Osteoblast (primary cell): ENCODE data around the gene PNPLA7. TPM values are rescaled to one million over a fixed set of nuclear protein-coding genes. Genes with fewer than 3 reads are reported as not detected.
A peak's percentile ranks its signal among the peaks of the same experiment; 100 is the strongest.
"Not testable (repeated sequence)": the region's sequence is repeated elsewhere in the genome, so short reads cannot be mapped to it uniquely, and the experiment has no call there.

Source experiments
- DNase-seq: peaks from one replicate; pipeline ENCODE4 v3.0.0; 2011; ENCODE audit warnings: low spot score, mixed read lengths; ENCODE audit not compliant: insufficient read length; ENCODE audit errors: missing footprints
- H2AFZ ChIP-seq: 2 replicates; pipeline ENCODE4 v1.6.0; 2011; ENCODE audit warnings: mild to moderate bottlenecking, low read length
- H3K27ac ChIP-seq: 2 replicates; pipeline ENCODE4 v1.5.1; 2011; ENCODE audit warnings: mild to moderate bottlenecking, low read depth, low read length, moderate library complexity
- H3K27me3 ChIP-seq: 2 replicates; pipeline ENCODE4 v1.6.0; 2012; ENCODE audit warnings: mild to moderate bottlenecking, control low read depth, inconsistent platforms, low read length, moderate library complexity; ENCODE audit not compliant: insufficient read depth
- H3K36me3 ChIP-seq: 2 replicates; pipeline ENCODE4 v1.5.1; 2011; ENCODE audit warnings: mild to moderate bottlenecking, low read length, control low read depth, moderate library complexity; ENCODE audit not compliant: insufficient read depth
- H3K4me1 ChIP-seq: 2 replicates; pipeline ENCODE4 v1.5.1; 2011; ENCODE audit warnings: mild to moderate bottlenecking, low read length, control low read depth, moderate library complexity; ENCODE audit not compliant: insufficient read depth
- H3K4me2 ChIP-seq: 2 replicates; pipeline ENCODE4 v1.6.0; 2011; ENCODE audit warnings: mild to moderate bottlenecking, low read length; ENCODE audit not compliant: insufficient read depth
- H3K4me3 ChIP-seq: fragments of 200-600 bp; sonication (generic); 3 replicates; pipeline ENCODE4 v1.5.1; 2012; ENCODE audit warnings: mild to moderate bottlenecking, low read length, inconsistent platforms; ENCODE audit not compliant: insufficient read depth
- H3K79me2 ChIP-seq: 2 replicates; pipeline ENCODE4 v1.6.0; 2012; ENCODE audit warnings: mild to moderate bottlenecking, low read length, control low read depth, inconsistent platforms; ENCODE audit not compliant: insufficient read depth
- H3K9me3 ChIP-seq: 2 replicates; pipeline ENCODE4 v1.5.1; 2011; ENCODE audit warnings: low read depth, low read length, control low read depth
- H4K20me1 ChIP-seq: 2 replicates; pipeline ENCODE4 v1.6.0; 2012; ENCODE audit warnings: mild to moderate bottlenecking, low read length, control low read depth; ENCODE audit not compliant: insufficient read depth
- total RNA-seq: library from RNA; depleted of rRNA; stranded (reverse); fragments of >200 nt; gene quantifications from 2 replicates; pipeline ENCODE4 v1.2.3, GENCODE V29; 2012
- TF ChIP-seq, protein P1 (sequence below): IDR thresholded peaks from 2 replicates; pipeline ENCODE4 v1.5.1; 2011; ENCODE audit warnings: mild to moderate bottlenecking, low read depth, low read length, moderate library complexity; ENCODE audit errors: extremely low read depth

PNPLA7 gene
- total RNA-seq, 1 donor: 1.8 TPM

DNA sequence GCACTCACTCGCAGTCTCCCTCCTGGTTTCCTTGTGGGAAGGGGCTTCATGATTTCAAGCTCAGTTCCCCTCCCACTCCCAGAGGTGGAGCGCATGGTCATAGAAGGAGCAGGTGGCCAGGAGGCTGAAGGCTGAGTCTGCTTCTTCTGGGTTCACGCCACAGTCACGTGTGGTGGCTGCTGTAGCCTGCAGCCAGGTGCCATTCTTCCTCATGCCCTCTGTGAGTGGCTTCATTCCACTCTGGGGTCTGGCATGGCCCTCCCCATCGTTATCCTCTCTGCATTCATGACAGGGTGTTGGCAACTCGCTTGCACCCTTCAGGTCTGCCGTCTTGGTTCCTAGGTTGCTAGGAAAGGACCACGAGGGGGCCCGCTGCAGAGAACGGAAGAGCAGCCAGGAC is 5.0 kb upstream of the PNPLA7 start:
- peaks cover 5% of the 10 kb centered on the region for H4K20me1 ChIP-seq
- no peak overlapping the region for H3K27ac ChIP-seq
- no peak overlapping the region for H3K4me3 ChIP-seq
- H3K27me3 ChIP-seq: no peaks in the 10 kb centered on the region
- no peak overlapping the region for H3K4me2 ChIP-seq
- no peak for DNase-seq
- no peaks in the 10 kb centered on the region for H3K9me3 ChIP-seq
- H2AFZ ChIP-seq: no peak overlapping the region
- peaks cover 16% of the 10 kb centered on the region for H3K79me2 ChIP-seq
- TF ChIP-seq, protein P1, sequence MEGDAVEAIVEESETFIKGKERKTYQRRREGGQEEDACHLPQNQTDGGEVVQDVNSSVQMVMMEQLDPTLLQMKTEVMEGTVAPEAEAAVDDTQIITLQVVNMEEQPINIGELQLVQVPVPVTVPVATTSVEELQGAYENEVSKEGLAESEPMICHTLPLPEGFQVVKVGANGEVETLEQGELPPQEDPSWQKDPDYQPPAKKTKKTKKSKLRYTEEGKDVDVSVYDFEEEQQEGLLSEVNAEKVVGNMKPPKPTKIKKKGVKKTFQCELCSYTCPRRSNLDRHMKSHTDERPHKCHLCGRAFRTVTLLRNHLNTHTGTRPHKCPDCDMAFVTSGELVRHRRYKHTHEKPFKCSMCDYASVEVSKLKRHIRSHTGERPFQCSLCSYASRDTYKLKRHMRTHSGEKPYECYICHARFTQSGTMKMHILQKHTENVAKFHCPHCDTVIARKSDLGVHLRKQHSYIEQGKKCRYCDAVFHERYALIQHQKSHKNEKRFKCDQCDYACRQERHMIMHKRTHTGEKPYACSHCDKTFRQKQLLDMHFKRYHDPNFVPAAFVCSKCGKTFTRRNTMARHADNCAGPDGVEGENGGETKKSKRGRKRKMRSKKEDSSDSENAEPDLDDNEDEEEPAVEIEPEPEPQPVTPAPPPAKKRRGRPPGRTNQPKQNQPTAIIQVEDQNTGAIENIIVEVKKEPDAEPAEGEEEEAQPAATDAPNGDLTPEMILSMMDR: no peak
- H3K36me3 ChIP-seq: peaks cover 39% of the 10 kb centered on the region
- peaks cover 6% of the 10 kb centered on the region for H3K4me1 ChIP-seq

GRCh38 chr9:137554349-137554748 is 4.1 kb upstream of the PNPLA7 start:
- H3K4me1 ChIP-seq: peaks cover 6% of the 10 kb centered on the region
- no peaks in the 10 kb centered on the region for H3K27me3 ChIP-seq
- H3K36me3 ChIP-seq: peaks cover 35% of the 10 kb centered on the region
- TF ChIP-seq, protein P1: no peak
- no peaks in the 10 kb centered on the region for H3K9me3 ChIP-seq
- peaks cover 5% of the 10 kb centered on the region for H4K20me1 ChIP-seq
- no peak for DNase-seq
- H3K4me3 ChIP-seq: no peak overlapping the region
- no peak overlapping the region for H3K4me2 ChIP-seq
- H3K79me2 ChIP-seq: peaks cover 14% of the 10 kb centered on the region
- no peak overlapping the region for H3K27ac ChIP-seq
- H2AFZ ChIP-seq: no peak overlapping the region

GRCh38 chr9:137553654-137554053 is 3.5 kb upstream of the PNPLA7 start:
- H3K4me3 ChIP-seq, H3K4me2 ChIP-seq, H4K20me1 ChIP-seq, DNase-seq, H3K27me3 ChIP-seq, H3K9me3 ChIP-seq, H2AFZ ChIP-seq, H3K27ac ChIP-seq, H3K4me1 ChIP-seq: not testable (repeated sequence)
- H3K79me2 ChIP-seq: peaks cover 14% of the 10 kb centered on the region
- peaks cover 35% of the 10 kb centered on the region for H3K36me3 ChIP-seq

DNA sequence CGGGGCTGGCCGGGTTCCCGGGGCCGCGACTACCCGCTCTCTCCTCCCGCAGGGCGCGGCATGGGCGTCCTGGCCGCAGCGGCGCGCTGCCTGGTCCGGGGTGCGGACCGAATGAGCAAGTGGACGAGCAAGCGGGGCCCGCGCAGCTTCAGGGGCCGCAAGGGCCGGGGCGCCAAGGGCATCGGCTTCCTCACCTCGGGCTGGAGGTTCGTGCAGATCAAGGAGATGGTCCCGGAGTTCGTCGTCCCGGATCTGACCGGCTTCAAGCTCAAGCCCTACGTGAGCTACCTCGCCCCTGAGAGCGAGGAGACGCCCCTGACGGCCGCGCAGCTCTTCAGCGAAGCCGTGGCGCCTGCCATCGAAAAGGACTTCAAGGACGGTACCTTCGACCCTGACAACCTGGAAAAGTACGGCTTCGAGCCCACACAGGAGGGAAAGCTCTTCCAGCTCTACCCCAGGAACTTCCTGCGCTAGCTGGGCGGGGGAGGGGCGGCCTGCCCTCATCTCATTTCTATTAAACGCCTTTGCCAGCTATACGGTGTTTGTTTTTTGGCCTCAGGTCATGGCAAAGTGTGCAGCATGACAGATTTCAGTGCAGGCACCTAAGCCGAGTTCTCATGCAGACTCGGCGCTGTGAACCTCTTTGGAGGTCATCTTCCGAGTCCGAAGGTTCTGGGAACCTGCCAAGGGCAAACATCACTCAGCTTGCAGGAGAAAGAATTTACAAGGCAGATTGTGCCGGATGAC is 2.0 kb upstream of the PNPLA7 start:
- TF ChIP-seq, protein P1: no peak
- peak overlapping the region; percentile 78 for H2AFZ ChIP-seq
- H3K36me3 ChIP-seq: peaks cover 29% of the 10 kb centered on the region
- no peaks in the 10 kb centered on the region for H3K27me3 ChIP-seq
- peak overlapping the region; percentile 86 for H3K4me2 ChIP-seq
- peak overlapping the region; percentile 92 for H3K4me3 ChIP-seq
- H4K20me1 ChIP-seq: peaks cover 5% of the 10 kb centered on the region
- DNase-seq: peak; percentile 98
- H3K79me2 ChIP-seq: peaks cover 14% of the 10 kb centered on the region
- H3K4me1 ChIP-seq: peaks cover 6% of the 10 kb centered on the region
- no peaks in the 10 kb centered on the region for H3K9me3 ChIP-seq
- peak overlapping the region; percentile 66 for H3K27ac ChIP-seq
